Calu3 (cell line): ENCODE data around the gene PRSS27. TPM values are rescaled to one million over a fixed set of nuclear protein-coding genes. Genes with fewer than 3 reads are reported as not detected.
"Not testable (repeated sequence)": the region's sequence is repeated elsewhere in the genome, so short reads cannot be mapped to it uniquely, and the experiment has no call there.

Experiments used
- BruUV-seq: library from RNA; stranded (reverse); fragments of 400-500 nt; replicated peaks from 2 replicates; lab custom pipeline; 2021; lab: Mats Ljungman, UMichigan
- CTCF ChIA-PET: fragments of 300-600 bp; sonication (Branson Sonifier 250); formaldehyde crosslinking; loops from one replicate; lab custom pipeline; 2022; ENCODE audit warnings: antibody characterized with exemption; lab: Charles Lee
- DNase-seq: peaks from one replicate; pipeline ENCODE4 v3.0.0; 2022
- H3K27ac Mint-ChIP-seq: one replicate; pipeline ENCODE4 v1.8.0; 2022; ENCODE audit warnings: mixed read lengths; ENCODE audit not compliant: unreplicated experiment
- H3K27me3 Mint-ChIP-seq: one replicate; pipeline ENCODE4 v1.8.0; 2022; ENCODE audit warnings: mixed read lengths; ENCODE audit not compliant: unreplicated experiment
- H3K36me3 Mint-ChIP-seq: one replicate; pipeline ENCODE4 v1.8.0; 2022; ENCODE audit warnings: mild to moderate bottlenecking, moderate library complexity, mixed read lengths; ENCODE audit not compliant: insufficient read depth, unreplicated experiment
- H3K4me1 Mint-ChIP-seq: one replicate; pipeline ENCODE4 v1.8.0; 2022; ENCODE audit warnings: mild to moderate bottlenecking, low read depth, mixed read lengths; ENCODE audit not compliant: unreplicated experiment
- H3K4me3 Mint-ChIP-seq: one replicate; pipeline ENCODE4 v1.8.0; 2022; ENCODE audit warnings: mild to moderate bottlenecking, low read depth, moderate library complexity, mixed read lengths; ENCODE audit not compliant: unreplicated experiment
- H3K9me3 Mint-ChIP-seq: one replicate; pipeline ENCODE4 v1.8.0; 2022; ENCODE audit warnings: low read depth, mixed read lengths; ENCODE audit not compliant: unreplicated experiment
- intact Hi-C: fragments of 100-400 bp; cut with micrococcal nuclease; formaldehyde crosslinking; loops from one replicate; pipeline ENCODE4 v1.10.0; 2022; ENCODE audit not compliant: unreplicated experiment
- total RNA-seq: library from RNA; stranded (reverse); gene quantifications from 2 replicates; pipeline ENCODE4 v1.2.3, GENCODE V29; 2022
- TF ChIP-seq, protein P1 (sequence below): fragments of 200-600 bp; IDR thresholded peaks from one replicate; pipeline ENCODE4 v1.8.0; 2022; ENCODE audit warnings: antibody characterized with exemption; ENCODE audit not compliant: unreplicated experiment

PRSS27 gene
- total RNA-seq, 1 experiment from 2014 or later, result 2.4 TPM

DNA sequence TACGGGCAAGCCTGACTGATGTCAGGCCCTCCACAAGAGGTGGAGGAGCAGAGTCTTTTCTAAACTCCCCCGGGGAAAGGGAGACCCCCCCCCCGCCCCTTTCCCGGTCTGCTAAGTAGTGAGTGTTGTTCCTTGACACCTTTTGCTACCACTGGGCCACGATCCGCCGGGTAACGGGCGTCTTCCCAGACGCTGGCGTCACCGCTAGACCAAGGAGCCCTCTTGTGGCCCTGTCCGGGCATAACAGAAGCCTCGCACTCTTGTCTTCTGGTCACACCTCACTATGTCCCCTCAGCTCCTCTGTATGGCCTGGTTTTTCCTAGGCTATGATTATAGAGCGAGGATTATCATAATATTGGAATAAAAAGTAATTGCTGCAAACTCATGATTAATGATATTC lies 50.0 kb downstream of the PRSS27 start:
- H3K27me3 Mint-ChIP-seq, H3K4me3 Mint-ChIP-seq, CTCF ChIA-PET, H3K9me3 Mint-ChIP-seq, H3K27ac Mint-ChIP-seq, intact Hi-C loops, BruUV-seq: not testable (repeated sequence)
- Mint-ChIP-seq H3K36me3 (peaks cover 53% of the 10 kb centered on the region), H3K4me1 (peaks cover 26% of the 10 kb centered on the region)
- peak; percentile 85 for DNase-seq
- TF ChIP-seq, protein P1, sequence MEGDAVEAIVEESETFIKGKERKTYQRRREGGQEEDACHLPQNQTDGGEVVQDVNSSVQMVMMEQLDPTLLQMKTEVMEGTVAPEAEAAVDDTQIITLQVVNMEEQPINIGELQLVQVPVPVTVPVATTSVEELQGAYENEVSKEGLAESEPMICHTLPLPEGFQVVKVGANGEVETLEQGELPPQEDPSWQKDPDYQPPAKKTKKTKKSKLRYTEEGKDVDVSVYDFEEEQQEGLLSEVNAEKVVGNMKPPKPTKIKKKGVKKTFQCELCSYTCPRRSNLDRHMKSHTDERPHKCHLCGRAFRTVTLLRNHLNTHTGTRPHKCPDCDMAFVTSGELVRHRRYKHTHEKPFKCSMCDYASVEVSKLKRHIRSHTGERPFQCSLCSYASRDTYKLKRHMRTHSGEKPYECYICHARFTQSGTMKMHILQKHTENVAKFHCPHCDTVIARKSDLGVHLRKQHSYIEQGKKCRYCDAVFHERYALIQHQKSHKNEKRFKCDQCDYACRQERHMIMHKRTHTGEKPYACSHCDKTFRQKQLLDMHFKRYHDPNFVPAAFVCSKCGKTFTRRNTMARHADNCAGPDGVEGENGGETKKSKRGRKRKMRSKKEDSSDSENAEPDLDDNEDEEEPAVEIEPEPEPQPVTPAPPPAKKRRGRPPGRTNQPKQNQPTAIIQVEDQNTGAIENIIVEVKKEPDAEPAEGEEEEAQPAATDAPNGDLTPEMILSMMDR, result peak; percentile 59

DNA sequence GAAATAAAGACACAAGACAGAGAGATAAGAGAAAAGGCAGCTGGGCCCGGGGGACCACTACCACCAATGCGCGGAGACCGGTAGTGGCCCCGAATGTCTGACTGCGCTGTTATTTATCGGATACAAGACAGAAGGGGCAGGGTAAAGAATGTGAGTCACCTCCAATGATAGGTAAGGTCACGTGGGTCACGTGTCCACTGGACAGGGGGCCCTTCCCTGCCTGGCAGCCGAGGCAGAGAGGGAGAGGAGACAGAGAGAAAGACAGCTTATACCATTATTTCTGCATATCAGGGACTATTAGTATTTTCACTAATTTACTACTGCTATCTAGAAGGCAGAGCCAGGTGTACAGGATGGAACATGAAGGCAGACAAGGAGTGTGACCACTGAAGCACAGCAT lies 50.4 kb downstream of the PRSS27 start:
- H3K27me3 Mint-ChIP-seq, H3K4me3 Mint-ChIP-seq, H3K27ac Mint-ChIP-seq, CTCF ChIA-PET, DNase-seq, H3K9me3 Mint-ChIP-seq, intact Hi-C loops, BruUV-seq: not testable (repeated sequence)
- Mint-ChIP-seq H3K36me3 (peaks cover 52% of the 10 kb centered on the region), H3K4me1 (peaks cover 30% of the 10 kb centered on the region)

DNA sequence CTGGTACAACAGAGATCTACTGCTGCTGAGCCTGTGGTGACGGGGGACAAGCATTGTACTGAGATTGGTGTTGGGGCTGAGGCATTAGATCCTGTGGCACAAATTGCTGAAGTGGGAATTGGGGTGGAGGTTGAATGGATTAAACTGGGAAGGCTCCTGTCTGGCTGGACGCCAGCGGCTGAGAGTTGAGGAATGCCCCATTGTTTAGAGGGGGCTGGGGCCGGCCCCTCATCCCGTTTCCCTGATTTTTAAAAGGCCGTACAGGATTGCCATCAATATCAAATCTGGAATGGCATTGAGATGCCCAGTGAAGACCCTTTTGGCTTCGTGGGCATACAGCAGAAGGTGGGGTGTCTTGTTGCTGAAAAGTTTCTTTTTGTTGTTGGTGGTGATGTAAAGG lies 53.4 kb downstream of the PRSS27 start:
- intact Hi-C loops, CTCF ChIA-PET, DNase-seq, H3K27me3 Mint-ChIP-seq, BruUV-seq, H3K4me3 Mint-ChIP-seq, H3K9me3 Mint-ChIP-seq: not testable (repeated sequence)
- H3K27ac Mint-ChIP-seq, result peak overlapping the region; percentile 33
- H3K36me3 Mint-ChIP-seq, result peaks cover 38% of the 10 kb centered on the region
- peaks cover 39% of the 10 kb centered on the region for H3K4me1 Mint-ChIP-seq

DNA sequence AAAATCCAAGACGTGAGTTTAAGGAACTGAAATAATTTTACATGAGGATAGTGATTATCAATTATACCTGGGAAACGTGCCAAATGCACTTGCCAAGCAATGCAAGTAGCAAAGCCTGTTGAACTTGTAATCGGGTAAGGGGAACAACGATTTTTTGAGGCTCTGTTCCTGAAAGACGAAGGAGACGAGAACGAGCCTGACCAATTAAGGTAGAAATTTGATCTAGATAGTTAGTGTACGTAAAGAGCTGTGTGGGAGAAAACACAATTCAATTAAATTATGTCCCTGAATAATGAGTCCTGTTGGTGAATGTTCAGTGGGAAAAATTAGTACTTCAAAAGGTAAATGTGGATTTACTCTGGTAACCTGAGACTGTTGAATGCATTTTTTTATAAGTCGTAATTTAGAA lies 55.4 kb downstream of the PRSS27 start:
- CTCF ChIA-PET, result interaction anchor here (0.6 to 1.2 kb wide), 3 partner anchors 9 to 470 kb away, joined by 3 to 5 read pairs (median 3); no protein-coding TSS in a partner anchor
- BruUV-seq, result no TSS peak
- peak overlapping the region; percentile 71 for H3K4me3 Mint-ChIP-seq
- intact Hi-C loops, result no loop called here
- peaks cover 42% of the 10 kb centered on the region for H3K4me1 Mint-ChIP-seq
- peaks cover 45% of the 10 kb centered on the region for H3K36me3 Mint-ChIP-seq
- H3K27ac Mint-ChIP-seq, result peak overlapping the region; percentile 95
- peak; percentile 60 for DNase-seq
- TF ChIP-seq, protein P1, result no peak
- peaks cover 4% of the 10 kb centered on the region for H3K9me3 Mint-ChIP-seq
- no peaks in the 10 kb centered on the region for H3K27me3 Mint-ChIP-seq

DNA sequence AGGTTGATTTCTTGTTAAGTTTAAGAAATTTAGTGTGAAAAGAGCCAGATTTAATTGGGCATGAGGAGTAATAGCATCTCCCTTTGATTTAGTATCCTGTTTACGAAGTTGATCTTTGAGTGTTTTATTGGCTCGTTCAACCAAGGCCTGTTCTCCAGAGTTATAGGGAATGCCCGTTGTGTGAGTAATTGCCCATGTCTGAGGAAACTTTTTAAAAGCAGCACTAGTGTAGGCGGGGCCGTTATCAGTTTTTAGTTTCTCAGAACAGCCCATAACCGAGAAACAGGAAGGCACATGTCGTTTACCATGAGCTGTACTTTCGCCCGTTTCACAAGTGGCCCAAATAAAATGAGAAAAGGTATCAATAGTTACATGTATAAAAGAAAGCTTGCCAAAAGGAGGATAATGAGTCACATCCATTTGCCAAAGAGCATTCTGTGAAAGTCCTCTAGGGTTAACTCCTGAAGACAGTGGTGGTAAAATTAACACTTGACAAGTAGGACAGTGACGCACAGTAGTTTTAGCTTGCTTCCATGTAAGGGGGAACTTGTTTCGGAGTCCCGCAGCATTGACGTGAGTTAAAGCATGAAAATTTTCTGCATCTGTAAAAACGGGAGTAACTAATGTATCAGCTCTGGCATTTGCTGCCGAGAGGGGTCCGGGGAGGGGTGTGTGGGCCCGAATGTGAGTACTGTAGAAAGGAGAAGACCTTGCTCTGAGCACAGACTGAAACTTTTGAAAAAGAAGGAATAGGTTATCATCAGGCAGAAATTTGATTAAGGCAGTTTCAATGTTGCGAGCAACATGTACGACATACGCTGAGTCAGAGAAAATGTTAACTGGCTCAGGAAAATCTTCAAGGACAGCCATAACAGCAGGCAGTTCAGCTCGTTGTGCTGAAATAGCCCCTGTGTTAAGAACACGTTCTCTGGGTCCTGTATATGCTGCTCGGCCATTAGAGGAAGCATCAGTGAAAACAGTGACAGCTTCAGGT lies 56.2 kb downstream of the PRSS27 start:
- Mint-ChIP-seq H3K36me3 (peaks cover 46% of the 10 kb centered on the region), H3K4me1 (peaks cover 42% of the 10 kb centered on the region), H3K27me3 (no peaks in the 10 kb centered on the region), H3K27ac (peak overlapping the region; percentile 95), H3K9me3 (peaks cover 4% of the 10 kb centered on the region), H3K4me3 (peak overlapping the region; percentile 71)
- no TSS peak for BruUV-seq
- peak; percentile 15 for DNase-seq
- intact Hi-C loops, result no loop called here
- CTCF ChIA-PET, result interaction anchor here (0.6 to 1.2 kb wide), 3 partner anchors 9 to 469 kb away, joined by 3 to 5 read pairs (median 3); no protein-coding TSS in a partner anchor
- TF ChIP-seq, protein P1, result no peak

Other genes starting within 250 kb of the PRSS27 start
- gene NTN3, start 248.9 kb downstream of the PRSS27 start, total RNA-seq, result not detected in 2 replicates
- gene TBC1D24, start 245.1 kb downstream of the PRSS27 start, total RNA-seq, result 31.3 and 33.3 TPM in 2 replicates
- gene ATP6V0C, start 206.3 kb downstream of the PRSS27 start, total RNA-seq, result 260 and 262 TPM in 2 replicates
- 60.2 and 65.1 TPM in 2 replicates for gene AMDHD2, start 199.9 kb downstream of the PRSS27 start, total RNA-seq
- 0.86 and 0.90 TPM in 2 replicates for gene CEMP1, start 188.8 kb downstream of the PRSS27 start, total RNA-seq
- 57.4 and 62.4 TPM in 2 replicates for gene PDPK1, start 182.2 kb downstream of the PRSS27 start, total RNA-seq
- 36.6 and 36.7 TPM in 2 replicates for gene KCTD5, start 37.7 kb downstream of the PRSS27 start, total RNA-seq
- gene SRRM2, start 32.4 kb upstream of the PRSS27 start, total RNA-seq, result 870 and 905 TPM in 2 replicates
- 269 TPM in 2 replicates for gene ELOB, start 57.1 kb upstream of the PRSS27 start, total RNA-seq
- gene PRSS33, start 67.3 kb upstream of the PRSS27 start, total RNA-seq, result 7.9 and 13.2 TPM in 2 replicates
- not detected in 2 replicates for gene PRSS41, start 78.2 kb upstream of the PRSS27 start, total RNA-seq
- not detected in 2 replicates for gene PRSS21, start 97.0 kb upstream of the PRSS27 start, total RNA-seq
- 10.3 and 15.5 TPM in 2 replicates for gene ZG16B, start 110.1 kb upstream of the PRSS27 start, total RNA-seq
- 140 and 141 TPM in 2 replicates for gene PRSS22, start 137.9 kb upstream of the PRSS27 start, total RNA-seq
- 10.8 and 13.0 TPM in 2 replicates for gene FLYWCH2, start 163.0 kb upstream of the PRSS27 start, total RNA-seq
- gene FLYWCH1, start 191.7 kb upstream of the PRSS27 start, total RNA-seq, result 34.8 and 36.8 TPM in 2 replicates
- 0.51 TPM in 1 of 2 replicates, not detected in the other for gene KREMEN2, start 244.1 kb upstream of the PRSS27 start, total RNA-seq
- 51.0 and 56.0 TPM in 2 replicates for gene PAQR4, start 249.1 kb upstream of the PRSS27 start, total RNA-seq